WTC11 (cell line): ENCODE results near the gene FA2H. TPM values are rescaled to one million over a fixed set of nuclear protein-coding genes. Genes with fewer than 3 reads are reported as not detected.

Experiments
- ATAC-seq: fragments of 200-7000 bp; cut with Tn5 transposase; 2 replicates; pipeline ENCODE4 v1.10.0; 2021; ENCODE audit warnings: mild to moderate bottlenecking, moderate library complexity
- CTCF ChIA-PET: fragments of 300-600 bp; sonication (Branson Sonifier 250); formaldehyde crosslinking; loops from one replicate; lab custom pipeline; 2021; ENCODE audit warnings: antibody characterized with exemption; lab: Charles Lee
- POLR2A ChIA-PET: fragments of 350-600 bp; sonication (Branson Sonifier 250); formaldehyde crosslinking; loops from one replicate; lab custom pipeline; 2021; ENCODE audit warnings: antibody characterized with exemption; lab: Charles Lee
- DNase-seq: peaks from one replicate; pipeline ENCODE4 v3.0.0; 2021; ENCODE audit warnings: low spot score
- H3K27ac Mint-ChIP-seq: 2 replicates; pipeline ENCODE4 v1.8.0; 2021; ENCODE audit warnings: mixed read lengths
- H3K27me3 Mint-ChIP-seq: 2 replicates; pipeline ENCODE4 v1.8.0; 2021; ENCODE audit warnings: low read depth, mild to moderate bottlenecking, moderate library complexity, mixed read lengths
- H3K36me3 Mint-ChIP-seq: 2 replicates; pipeline ENCODE4 v1.8.0; 2021; ENCODE audit warnings: mixed read lengths
- H3K4me1 Mint-ChIP-seq: 2 replicates; pipeline ENCODE4 v1.8.0; 2022; ENCODE audit warnings: mixed read lengths
- H3K4me3 Mint-ChIP-seq: 2 replicates; pipeline ENCODE4 v1.8.0; 2021; ENCODE audit warnings: mild to moderate bottlenecking, moderate library complexity, mixed read lengths
- H3K9me3 Mint-ChIP-seq: 2 replicates; pipeline ENCODE4 v1.8.0; 2021; ENCODE audit warnings: mixed read lengths
- ATF1 ChIP-seq: sonication (generic); formaldehyde crosslinking; IDR thresholded peaks from 2 replicates; pipeline ENCODE4 v1.8.1; 2023; ENCODE audit warnings: mild to moderate bottlenecking, moderate library complexity, missing genetic modification reagents
- ETV6 ChIP-seq: sonication (generic); formaldehyde crosslinking; IDR thresholded peaks from 2 replicates; pipeline ENCODE4 v1.8.1; 2022; ENCODE audit warnings: mild to moderate bottlenecking, missing genetic modification reagents
- HMGA2 ChIP-seq: fragments of 250-450 bp; sonication (Bioruptor Pico); IDR thresholded peaks from 2 replicates; pipeline ENCODE4 v1.4.0; 2021; ENCODE audit warnings: mild to moderate bottlenecking, moderate library complexity
- NFATC4 ChIP-seq: fragments of 250-450 bp; sonication (Bioruptor Pico); IDR thresholded peaks from 2 replicates; pipeline ENCODE4 v1.9.0; 2021; ENCODE audit warnings: mild to moderate bottlenecking
- PRRX2 ChIP-seq: fragments of 250-450 bp; sonication (Bioruptor Pico); IDR thresholded peaks from 2 replicates; pipeline ENCODE4 v1.8.0; 2021; ENCODE audit warnings: mild to moderate bottlenecking
- SMAD3 ChIP-seq: sonication (generic); formaldehyde crosslinking; IDR thresholded peaks from 2 replicates; pipeline ENCODE4 v1.8.0; 2022; ENCODE audit warnings: missing genetic modification reagents, mild to moderate bottlenecking, borderline replicate concordance
- TEAD1 ChIP-seq: sonication (generic); formaldehyde crosslinking; IDR thresholded peaks from 2 replicates; pipeline ENCODE4 v1.8.0; 2022; ENCODE audit warnings: mild to moderate bottlenecking, missing genetic modification reagents
- ZNF232 ChIP-seq: sonication (generic); formaldehyde crosslinking; IDR thresholded peaks from 2 replicates; pipeline ENCODE4 v1.8.0; 2022; ENCODE audit warnings: mild to moderate bottlenecking, missing genetic modification reagents
- total RNA-seq: library from RNA; stranded (reverse); gene quantifications from 3 replicates; pipeline ENCODE4 v1.2.3, GENCODE V29; 2021
- TF ChIP-seq, protein P1 (sequence below): sonication (generic); formaldehyde crosslinking; IDR thresholded peaks from 2 replicates; pipeline ENCODE4 v1.8.0; 2022; ENCODE audit warnings: missing genetic modification reagents
- TF ChIP-seq, protein P2 (sequence below): fragments of 200-600 bp; IDR thresholded peaks from 2 replicates; pipeline ENCODE4 v1.8.0; 2022; ENCODE audit warnings: antibody characterized with exemption
- TF ChIP-seq, protein P3 (sequence below): fragments of 250-450 bp; sonication (Bioruptor Pico); IDR thresholded peaks from 2 replicates; pipeline ENCODE4 v2.1.2; 2022; ENCODE audit warnings: mild to moderate bottlenecking, moderate library complexity
- TF ChIP-seq, protein P4 (sequence below): sonication (generic); formaldehyde crosslinking; IDR thresholded peaks from 2 replicates; pipeline ENCODE4 v1.8.1; 2022; ENCODE audit warnings: low read depth, missing genetic modification reagents, borderline replicate concordance
- TF ChIP-seq, protein P5 (sequence below): sonication (generic); formaldehyde crosslinking; IDR thresholded peaks from 2 replicates; pipeline ENCODE4 v1.8.0; 2022; ENCODE audit warnings: mild to moderate bottlenecking, missing genetic modification reagents
- TF ChIP-seq, protein P6 (sequence below): sonication (generic); formaldehyde crosslinking; IDR thresholded peaks from 2 replicates; pipeline ENCODE4 v1.8.1; 2023; ENCODE audit warnings: mild to moderate bottlenecking, missing genetic modification reagents, borderline replicate concordance
- TF ChIP-seq, protein P7 (sequence below): sonication (generic); formaldehyde crosslinking; IDR thresholded peaks from 2 replicates; pipeline ENCODE4 v1.8.1; 2023; ENCODE audit warnings: mild to moderate bottlenecking, missing genetic modification reagents
- TF ChIP-seq, protein P8 (sequence below): sonication (generic); formaldehyde crosslinking; IDR thresholded peaks from 2 replicates; pipeline ENCODE4 v1.8.0; 2022; ENCODE audit warnings: mild to moderate bottlenecking, missing genetic modification reagents

FA2H gene
- total RNA-seq, 1 experiment from 2014 or later = 10.9 TPM

DNA sequence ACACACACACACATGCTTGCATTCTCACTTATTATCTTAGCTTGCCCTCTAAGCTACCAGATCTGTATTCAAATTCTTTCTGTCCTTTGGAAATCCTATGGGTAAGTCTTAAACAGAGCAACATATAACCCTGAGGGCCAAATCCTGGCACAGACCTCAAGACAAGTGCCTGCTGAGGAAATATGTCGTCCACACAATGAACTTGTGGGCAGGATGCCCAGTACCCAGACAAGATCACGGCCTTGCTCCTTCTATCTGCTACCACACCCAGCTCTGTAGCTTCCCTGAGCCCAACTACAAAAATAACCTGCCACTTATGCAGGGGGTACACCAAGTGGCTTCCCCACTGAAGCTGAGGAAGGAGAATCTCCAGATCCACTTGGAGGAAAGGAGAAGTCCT is 37.3 kb upstream of the FA2H start:
- Mint-ChIP-seq H3K4me3 (no peak overlapping the region), H3K27ac (no peak overlapping the region), H3K4me1 (peaks cover 33% of the 10 kb centered on the region), H3K36me3 (peaks cover 33% of the 10 kb centered on the region), H3K27me3 (peaks cover 34% of the 10 kb centered on the region), H3K9me3 (peaks cover 26% of the 10 kb centered on the region)
- ATAC-seq (no peak), DNase-seq (no peak)
- ChIA-PET CTCF (interaction anchor here (1.0 to 6.4 kb wide), 10 partner anchors 38 to 319 kb away, joined by 3 to 112 read pairs (median 8); partner anchors contain the start of gene FA2H), POLR2A (interaction anchor here (1.3 kb wide), 1 partner anchor 37 kb away, joined by 4 read pairs; the partner anchor contains the start of gene FA2H)
- TF ChIP-seq NFATC4 (CRISPR knock-in tag) = no peak
- TF ChIP-seq, protein P1, sequence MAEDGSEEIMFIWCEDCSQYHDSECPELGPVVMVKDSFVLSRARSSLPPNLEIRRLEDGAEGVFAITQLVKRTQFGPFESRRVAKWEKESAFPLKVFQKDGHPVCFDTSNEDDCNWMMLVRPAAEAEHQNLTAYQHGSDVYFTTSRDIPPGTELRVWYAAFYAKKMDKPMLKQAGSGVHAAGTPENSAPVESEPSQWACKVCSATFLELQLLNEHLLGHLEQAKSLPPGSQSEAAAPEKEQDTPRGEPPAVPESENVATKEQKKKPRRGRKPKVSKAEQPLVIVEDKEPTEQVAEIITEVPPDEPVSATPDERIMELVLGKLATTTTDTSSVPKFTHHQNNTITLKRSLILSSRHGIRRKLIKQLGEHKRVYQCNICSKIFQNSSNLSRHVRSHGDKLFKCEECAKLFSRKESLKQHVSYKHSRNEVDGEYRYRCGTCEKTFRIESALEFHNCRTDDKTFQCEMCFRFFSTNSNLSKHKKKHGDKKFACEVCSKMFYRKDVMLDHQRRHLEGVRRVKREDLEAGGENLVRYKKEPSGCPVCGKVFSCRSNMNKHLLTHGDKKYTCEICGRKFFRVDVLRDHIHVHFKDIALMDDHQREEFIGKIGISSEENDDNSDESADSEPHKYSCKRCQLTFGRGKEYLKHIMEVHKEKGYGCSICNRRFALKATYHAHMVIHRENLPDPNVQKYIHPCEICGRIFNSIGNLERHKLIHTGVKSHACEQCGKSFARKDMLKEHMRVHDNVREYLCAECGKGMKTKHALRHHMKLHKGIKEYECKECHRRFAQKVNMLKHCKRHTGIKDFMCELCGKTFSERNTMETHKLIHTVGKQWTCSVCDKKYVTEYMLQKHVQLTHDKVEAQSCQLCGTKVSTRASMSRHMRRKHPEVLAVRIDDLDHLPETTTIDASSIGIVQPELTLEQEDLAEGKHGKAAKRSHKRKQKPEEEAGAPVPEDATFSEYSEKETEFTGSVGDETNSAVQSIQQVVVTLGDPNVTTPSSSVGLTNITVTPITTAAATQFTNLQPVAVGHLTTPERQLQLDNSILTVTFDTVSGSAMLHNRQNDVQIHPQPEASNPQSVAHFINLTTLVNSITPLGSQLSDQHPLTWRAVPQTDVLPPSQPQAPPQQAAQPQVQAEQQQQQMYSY = no peak
- TF ChIP-seq ATF1 = no peak
- TF ChIP-seq, protein P2, sequence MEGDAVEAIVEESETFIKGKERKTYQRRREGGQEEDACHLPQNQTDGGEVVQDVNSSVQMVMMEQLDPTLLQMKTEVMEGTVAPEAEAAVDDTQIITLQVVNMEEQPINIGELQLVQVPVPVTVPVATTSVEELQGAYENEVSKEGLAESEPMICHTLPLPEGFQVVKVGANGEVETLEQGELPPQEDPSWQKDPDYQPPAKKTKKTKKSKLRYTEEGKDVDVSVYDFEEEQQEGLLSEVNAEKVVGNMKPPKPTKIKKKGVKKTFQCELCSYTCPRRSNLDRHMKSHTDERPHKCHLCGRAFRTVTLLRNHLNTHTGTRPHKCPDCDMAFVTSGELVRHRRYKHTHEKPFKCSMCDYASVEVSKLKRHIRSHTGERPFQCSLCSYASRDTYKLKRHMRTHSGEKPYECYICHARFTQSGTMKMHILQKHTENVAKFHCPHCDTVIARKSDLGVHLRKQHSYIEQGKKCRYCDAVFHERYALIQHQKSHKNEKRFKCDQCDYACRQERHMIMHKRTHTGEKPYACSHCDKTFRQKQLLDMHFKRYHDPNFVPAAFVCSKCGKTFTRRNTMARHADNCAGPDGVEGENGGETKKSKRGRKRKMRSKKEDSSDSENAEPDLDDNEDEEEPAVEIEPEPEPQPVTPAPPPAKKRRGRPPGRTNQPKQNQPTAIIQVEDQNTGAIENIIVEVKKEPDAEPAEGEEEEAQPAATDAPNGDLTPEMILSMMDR = no peak
- TF ChIP-seq, protein P3, sequence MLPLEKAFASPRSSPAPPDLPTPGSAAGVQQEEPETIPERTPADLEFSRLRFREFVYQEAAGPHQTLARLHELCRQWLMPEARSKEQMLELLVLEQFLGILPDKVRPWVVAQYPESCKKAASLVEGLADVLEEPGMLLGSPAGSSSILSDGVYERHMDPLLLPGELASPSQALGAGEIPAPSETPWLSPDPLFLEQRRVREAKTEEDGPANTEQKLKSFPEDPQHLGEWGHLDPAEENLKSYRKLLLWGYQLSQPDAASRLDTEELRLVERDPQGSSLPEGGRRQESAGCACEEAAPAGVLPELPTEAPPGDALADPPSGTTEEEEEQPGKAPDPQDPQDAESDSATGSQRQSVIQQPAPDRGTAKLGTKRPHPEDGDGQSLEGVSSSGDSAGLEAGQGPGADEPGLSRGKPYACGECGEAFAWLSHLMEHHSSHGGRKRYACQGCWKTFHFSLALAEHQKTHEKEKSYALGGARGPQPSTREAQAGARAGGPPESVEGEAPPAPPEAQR (CRISPR knock-in tag) = no peak
- TF ChIP-seq HMGA2 (CRISPR knock-in tag) = no peak
- TF ChIP-seq, protein P4, sequence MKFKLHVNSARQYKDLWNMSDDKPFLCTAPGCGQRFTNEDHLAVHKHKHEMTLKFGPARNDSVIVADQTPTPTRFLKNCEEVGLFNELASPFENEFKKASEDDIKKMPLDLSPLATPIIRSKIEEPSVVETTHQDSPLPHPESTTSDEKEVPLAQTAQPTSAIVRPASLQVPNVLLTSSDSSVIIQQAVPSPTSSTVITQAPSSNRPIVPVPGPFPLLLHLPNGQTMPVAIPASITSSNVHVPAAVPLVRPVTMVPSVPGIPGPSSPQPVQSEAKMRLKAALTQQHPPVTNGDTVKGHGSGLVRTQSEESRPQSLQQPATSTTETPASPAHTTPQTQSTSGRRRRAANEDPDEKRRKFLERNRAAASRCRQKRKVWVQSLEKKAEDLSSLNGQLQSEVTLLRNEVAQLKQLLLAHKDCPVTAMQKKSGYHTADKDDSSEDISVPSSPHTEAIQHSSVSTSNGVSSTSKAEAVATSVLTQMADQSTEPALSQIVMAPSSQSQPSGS (CRISPR knock-in tag) = no peak
- no peak for TF ChIP-seq ETV6
- no peak for TF ChIP-seq TEAD1 (CRISPR knock-in tag)
- no peak for TF ChIP-seq ZNF232 (CRISPR knock-in tag)
- TF ChIP-seq, protein P5, sequence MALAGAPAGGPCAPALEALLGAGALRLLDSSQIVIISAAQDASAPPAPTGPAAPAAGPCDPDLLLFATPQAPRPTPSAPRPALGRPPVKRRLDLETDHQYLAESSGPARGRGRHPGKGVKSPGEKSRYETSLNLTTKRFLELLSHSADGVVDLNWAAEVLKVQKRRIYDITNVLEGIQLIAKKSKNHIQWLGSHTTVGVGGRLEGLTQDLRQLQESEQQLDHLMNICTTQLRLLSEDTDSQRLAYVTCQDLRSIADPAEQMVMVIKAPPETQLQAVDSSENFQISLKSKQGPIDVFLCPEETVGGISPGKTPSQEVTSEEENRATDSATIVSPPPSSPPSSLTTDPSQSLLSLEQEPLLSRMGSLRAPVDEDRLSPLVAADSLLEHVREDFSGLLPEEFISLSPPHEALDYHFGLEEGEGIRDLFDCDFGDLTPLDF (CRISPR knock-in tag) = no peak
- TF ChIP-seq, protein P6, sequence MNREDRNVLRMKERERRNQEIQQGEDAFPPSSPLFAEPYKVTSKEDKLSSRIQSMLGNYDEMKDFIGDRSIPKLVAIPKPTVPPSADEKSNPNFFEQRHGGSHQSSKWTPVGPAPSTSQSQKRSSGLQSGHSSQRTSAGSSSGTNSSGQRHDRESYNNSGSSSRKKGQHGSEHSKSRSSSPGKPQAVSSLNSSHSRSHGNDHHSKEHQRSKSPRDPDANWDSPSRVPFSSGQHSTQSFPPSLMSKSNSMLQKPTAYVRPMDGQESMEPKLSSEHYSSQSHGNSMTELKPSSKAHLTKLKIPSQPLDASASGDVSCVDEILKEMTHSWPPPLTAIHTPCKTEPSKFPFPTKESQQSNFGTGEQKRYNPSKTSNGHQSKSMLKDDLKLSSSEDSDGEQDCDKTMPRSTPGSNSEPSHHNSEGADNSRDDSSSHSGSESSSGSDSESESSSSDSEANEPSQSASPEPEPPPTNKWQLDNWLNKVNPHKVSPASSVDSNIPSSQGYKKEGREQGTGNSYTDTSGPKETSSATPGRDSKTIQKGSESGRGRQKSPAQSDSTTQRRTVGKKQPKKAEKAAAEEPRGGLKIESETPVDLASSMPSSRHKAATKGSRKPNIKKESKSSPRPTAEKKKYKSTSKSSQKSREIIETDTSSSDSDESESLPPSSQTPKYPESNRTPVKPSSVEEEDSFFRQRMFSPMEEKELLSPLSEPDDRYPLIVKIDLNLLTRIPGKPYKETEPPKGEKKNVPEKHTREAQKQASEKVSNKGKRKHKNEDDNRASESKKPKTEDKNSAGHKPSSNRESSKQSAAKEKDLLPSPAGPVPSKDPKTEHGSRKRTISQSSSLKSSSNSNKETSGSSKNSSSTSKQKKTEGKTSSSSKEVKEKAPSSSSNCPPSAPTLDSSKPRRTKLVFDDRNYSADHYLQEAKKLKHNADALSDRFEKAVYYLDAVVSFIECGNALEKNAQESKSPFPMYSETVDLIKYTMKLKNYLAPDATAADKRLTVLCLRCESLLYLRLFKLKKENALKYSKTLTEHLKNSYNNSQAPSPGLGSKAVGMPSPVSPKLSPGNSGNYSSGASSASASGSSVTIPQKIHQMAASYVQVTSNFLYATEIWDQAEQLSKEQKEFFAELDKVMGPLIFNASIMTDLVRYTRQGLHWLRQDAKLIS (CRISPR knock-in tag) = no peak
- TF ChIP-seq, protein P7, sequence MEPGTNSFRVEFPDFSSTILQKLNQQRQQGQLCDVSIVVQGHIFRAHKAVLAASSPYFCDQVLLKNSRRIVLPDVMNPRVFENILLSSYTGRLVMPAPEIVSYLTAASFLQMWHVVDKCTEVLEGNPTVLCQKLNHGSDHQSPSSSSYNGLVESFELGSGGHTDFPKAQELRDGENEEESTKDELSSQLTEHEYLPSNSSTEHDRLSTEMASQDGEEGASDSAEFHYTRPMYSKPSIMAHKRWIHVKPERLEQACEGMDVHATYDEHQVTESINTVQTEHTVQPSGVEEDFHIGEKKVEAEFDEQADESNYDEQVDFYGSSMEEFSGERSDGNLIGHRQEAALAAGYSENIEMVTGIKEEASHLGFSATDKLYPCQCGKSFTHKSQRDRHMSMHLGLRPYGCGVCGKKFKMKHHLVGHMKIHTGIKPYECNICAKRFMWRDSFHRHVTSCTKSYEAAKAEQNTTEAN = no peak
- TF ChIP-seq, protein P8, sequence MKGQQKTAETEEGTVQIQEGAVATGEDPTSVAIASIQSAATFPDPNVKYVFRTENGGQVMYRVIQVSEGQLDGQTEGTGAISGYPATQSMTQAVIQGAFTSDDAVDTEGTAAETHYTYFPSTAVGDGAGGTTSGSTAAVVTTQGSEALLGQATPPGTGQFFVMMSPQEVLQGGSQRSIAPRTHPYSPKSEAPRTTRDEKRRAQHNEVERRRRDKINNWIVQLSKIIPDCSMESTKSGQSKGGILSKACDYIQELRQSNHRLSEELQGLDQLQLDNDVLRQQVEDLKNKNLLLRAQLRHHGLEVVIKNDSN = no peak
- TF ChIP-seq PRRX2 = no peak
- TF ChIP-seq SMAD3 (CRISPR knock-in tag) = no peak
